ENCODE results near the gene GSK3B.

The GSK3B gene

GRCh38 chr3:120093911-120094775 is at the start of gene GSK3B:
Gene GSK3B, minus strand, starts transcription at chr3:120094447. Its CDS starts 1,013 bp downstream, at chr3:120093434.
- peak within 1 kb of the TSS; percentile 100 for H3K9ac ChIP-seq (ENCODE audit: low read length)
- no peaks in the 10 kb centered on the region for H3K9me3 ChIP-seq (ENCODE audit: control insufficient read depth, insufficient read depth, low read depth, low read length)
- 0 out of 2 replicates have a peak, but pooled peaks cover 4% of the 10 kb centered on the region for H3K4me1 ChIP-seq (ENCODE audit: control insufficient read depth, insufficient read depth, low read length)
- H3K36me3 ChIP-seq (ENCODE audit: control insufficient read depth, insufficient read depth, low read length) = peaks cover 12% of the 10 kb centered on the region
- H3K4me3 ChIP-seq (ENCODE audit: low read depth, low read length) = peak within 1 kb of the TSS; percentile 91
- peak within 1 kb of the TSS; percentile 99 for H3K27ac ChIP-seq (ENCODE audit: low read depth, low read length)
- no peaks in the 10 kb centered on the region for H3K27me3 ChIP-seq (ENCODE audit: control insufficient read depth, insufficient read depth, low read length)

- peaks cover 18% of the 10 kb centered on the region for H3K4me1 ChIP-seq (ENCODE audit: control insufficient read depth, insufficient read depth, low read length)
- no peak overlapping the region for H3K27ac ChIP-seq (ENCODE audit: low read depth, low read length)
- no peak overlapping the region for H3K4me3 ChIP-seq (ENCODE audit: low read depth, low read length)
- H3K27me3 ChIP-seq (ENCODE audit: control insufficient read depth, insufficient read depth, low read length) = no peaks in the 10 kb centered on the region
- no peaks in the 10 kb centered on the region for H3K36me3 ChIP-seq (ENCODE audit: control insufficient read depth, insufficient read depth, low read length)
- H3K9ac ChIP-seq (ENCODE audit: low read length) = no peak overlapping the region
- 0 out of 2 replicates have a peak, but pooled peaks cover 3% of the 10 kb centered on the region for H3K9me3 ChIP-seq (ENCODE audit: control insufficient read depth, insufficient read depth, low read depth, low read length)
These were observed 49.4 kb upstream of the GSK3B start for GRCh38 chr3:120143676-120144075.

DNA sequence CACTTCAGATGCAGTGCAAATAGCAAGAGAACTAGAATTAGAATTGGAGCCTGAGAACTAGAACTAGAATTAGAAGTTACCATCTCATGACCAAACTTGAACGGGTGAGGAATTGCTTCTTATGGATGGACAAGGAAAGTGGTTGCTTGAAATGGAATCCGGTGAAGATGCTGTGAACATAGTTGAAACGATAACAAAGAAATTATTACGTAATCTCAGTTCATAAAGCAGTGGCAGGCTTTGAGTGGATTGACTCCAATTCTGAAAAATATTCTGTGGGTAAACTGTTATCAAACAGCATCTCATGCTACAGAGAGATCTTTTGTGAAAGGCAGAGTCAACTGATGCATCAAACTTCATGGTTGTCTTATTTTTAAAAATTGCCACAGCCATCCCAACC is 48.0 kb upstream of the GSK3B start:
- Histone ChIP-seq H3K4me3 (ENCODE audit: low read depth, low read length) (no peak overlapping the region), H3K4me1 (ENCODE audit: control insufficient read depth, insufficient read depth, low read length) (peaks cover 10% of the 10 kb centered on the region), H3K9me3 (ENCODE audit: control insufficient read depth, insufficient read depth, low read depth, low read length) (0 out of 2 replicates have a peak, but pooled peaks cover 3% of the 10 kb centered on the region), H3K27me3 (ENCODE audit: control insufficient read depth, insufficient read depth, low read length) (no peaks in the 10 kb centered on the region), H3K36me3 (ENCODE audit: control insufficient read depth, insufficient read depth, low read length) (no peaks in the 10 kb centered on the region), H3K27ac (ENCODE audit: low read depth, low read length) (no peak overlapping the region), H3K9ac (ENCODE audit: low read length) (no peak overlapping the region)

GRCh38 chr3:120140098-120140742 is 46.0 kb upstream of the GSK3B start:
- no peak overlapping the region for H3K27ac ChIP-seq (ENCODE audit: low read depth, low read length)
- H3K36me3 ChIP-seq (ENCODE audit: control insufficient read depth, insufficient read depth, low read length) = no peaks in the 10 kb centered on the region
- H3K27me3 ChIP-seq (ENCODE audit: control insufficient read depth, insufficient read depth, low read length) = no peaks in the 10 kb centered on the region
- no peak overlapping the region for H3K9ac ChIP-seq (ENCODE audit: low read length)
- H3K9me3 ChIP-seq (ENCODE audit: control insufficient read depth, insufficient read depth, low read depth, low read length) = 0 out of 2 replicates have a peak, but pooled peaks cover 3% of the 10 kb centered on the region
- H3K4me1 ChIP-seq (ENCODE audit: control insufficient read depth, insufficient read depth, low read length) = peaks cover 4% of the 10 kb centered on the region; the same call in 1 of the 2 replicates
- no peak overlapping the region for H3K4me3 ChIP-seq (ENCODE audit: low read depth, low read length)

GRCh38 chr3:120139140-120139539 is 44.9 kb upstream of the GSK3B start:
- no peaks in the 10 kb centered on the region for H3K27me3 ChIP-seq (ENCODE audit: control insufficient read depth, insufficient read depth, low read length)
- no peak overlapping the region for H3K27ac ChIP-seq (ENCODE audit: low read depth, low read length)
- no peak overlapping the region for H3K4me3 ChIP-seq (ENCODE audit: low read depth, low read length)
- no peak overlapping the region for H3K9ac ChIP-seq (ENCODE audit: low read length)
- 0 out of 2 replicates have a peak, but pooled peaks cover 3% of the 10 kb centered on the region for H3K9me3 ChIP-seq (ENCODE audit: control insufficient read depth, insufficient read depth, low read depth, low read length)
- H3K36me3 ChIP-seq (ENCODE audit: control insufficient read depth, insufficient read depth, low read length) = no peaks in the 10 kb centered on the region
- no peaks in the 10 kb centered on the region for H3K4me1 ChIP-seq (ENCODE audit: control insufficient read depth, insufficient read depth, low read length)

DNA sequence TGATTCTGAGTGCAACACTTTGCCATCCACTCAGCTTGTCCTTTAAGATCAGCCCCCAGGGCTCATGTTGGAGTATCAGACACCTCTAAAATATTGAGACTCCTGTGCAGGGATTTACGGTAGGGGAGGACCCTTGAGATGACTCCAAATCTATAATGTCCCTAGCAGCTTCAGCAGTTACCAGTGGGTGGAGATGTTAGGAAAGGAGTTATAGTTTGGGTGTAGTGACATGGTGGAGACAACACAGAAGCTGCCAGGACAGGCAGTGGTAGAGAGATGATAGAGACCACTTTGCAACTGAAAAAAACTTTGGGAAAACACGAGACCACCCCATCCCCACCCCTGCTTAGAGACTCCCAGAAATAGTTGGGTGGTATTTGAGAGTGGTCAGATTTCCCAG is 43.3 kb upstream of the GSK3B start:
- Histone ChIP-seq H3K9me3 (ENCODE audit: control insufficient read depth, insufficient read depth, low read depth, low read length) (0 out of 2 replicates have a peak, but pooled peaks cover 3% of the 10 kb centered on the region), H3K36me3 (ENCODE audit: control insufficient read depth, insufficient read depth, low read length) (no peaks in the 10 kb centered on the region), H3K27me3 (ENCODE audit: control insufficient read depth, insufficient read depth, low read length) (no peaks in the 10 kb centered on the region), H3K9ac (ENCODE audit: low read length) (no peak overlapping the region), H3K27ac (ENCODE audit: low read depth, low read length) (no peak overlapping the region), H3K4me3 (ENCODE audit: low read depth, low read length) (no peak overlapping the region), H3K4me1 (ENCODE audit: control insufficient read depth, insufficient read depth, low read length) (no peaks in the 10 kb centered on the region)

GRCh38 chr3:120130656-120131055 is 36.4 kb upstream of the GSK3B start:
- Histone ChIP-seq H3K9me3 (ENCODE audit: control insufficient read depth, insufficient read depth, low read depth, low read length) (no peaks in the 10 kb centered on the region), H3K4me1 (ENCODE audit: control insufficient read depth, insufficient read depth, low read length) (no peaks in the 10 kb centered on the region), H3K27me3 (ENCODE audit: control insufficient read depth, insufficient read depth, low read length) (no peaks in the 10 kb centered on the region), H3K27ac (ENCODE audit: low read depth, low read length) (no peak overlapping the region), H3K9ac (ENCODE audit: low read length) (no peak overlapping the region), H3K4me3 (ENCODE audit: low read depth, low read length) (no peak overlapping the region), H3K36me3 (ENCODE audit: control insufficient read depth, insufficient read depth, low read length) (no peaks in the 10 kb centered on the region)

DNA sequence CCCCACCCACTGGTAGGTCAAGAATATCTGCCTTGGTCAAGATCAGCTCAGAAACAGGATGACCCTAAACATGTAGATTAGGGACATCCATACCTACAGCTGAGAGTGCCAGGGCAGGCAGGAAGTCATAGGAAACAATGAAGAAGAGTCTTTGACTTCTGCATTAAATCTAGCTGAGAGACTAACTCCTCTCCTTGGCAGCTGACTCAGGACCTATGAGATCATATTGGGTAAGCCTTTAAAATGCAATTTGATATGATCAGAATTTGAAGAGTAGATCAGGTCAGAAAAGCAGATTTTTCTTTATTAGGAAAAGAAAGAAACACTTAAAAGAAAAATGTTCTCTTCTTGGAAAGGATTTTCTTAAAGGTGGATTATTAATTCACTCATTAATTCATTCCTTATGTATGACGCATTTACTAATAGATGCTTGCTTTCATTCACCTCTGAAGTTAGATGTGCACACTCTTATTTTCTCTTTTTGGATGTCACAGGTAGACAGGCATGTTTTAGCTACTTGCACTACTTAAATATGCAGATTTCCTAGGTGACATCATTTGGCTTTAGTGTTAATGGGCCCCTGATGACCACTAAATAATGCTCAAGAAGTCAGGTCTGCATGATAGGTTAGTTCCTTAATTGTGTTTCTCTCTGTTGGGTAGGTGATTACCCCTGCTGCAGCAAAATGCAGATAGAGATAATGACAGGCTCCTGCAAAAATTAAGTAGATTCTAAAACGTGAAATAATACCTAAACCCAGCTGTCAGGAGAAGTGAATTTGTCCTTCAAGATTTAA is 35.7 kb upstream of the GSK3B start:
- no peak overlapping the region for H3K27ac ChIP-seq (ENCODE audit: low read depth, low read length)
- H3K36me3 ChIP-seq (ENCODE audit: control insufficient read depth, insufficient read depth, low read length) = no peaks in the 10 kb centered on the region
- no peak overlapping the region for H3K4me3 ChIP-seq (ENCODE audit: low read depth, low read length)
- no peaks in the 10 kb centered on the region for H3K4me1 ChIP-seq (ENCODE audit: control insufficient read depth, insufficient read depth, low read length)
- no peaks in the 10 kb centered on the region for H3K27me3 ChIP-seq (ENCODE audit: control insufficient read depth, insufficient read depth, low read length)
- no peak overlapping the region for H3K9ac ChIP-seq (ENCODE audit: low read length)
- H3K9me3 ChIP-seq (ENCODE audit: control insufficient read depth, insufficient read depth, low read depth, low read length) = no peaks in the 10 kb centered on the region

DNA sequence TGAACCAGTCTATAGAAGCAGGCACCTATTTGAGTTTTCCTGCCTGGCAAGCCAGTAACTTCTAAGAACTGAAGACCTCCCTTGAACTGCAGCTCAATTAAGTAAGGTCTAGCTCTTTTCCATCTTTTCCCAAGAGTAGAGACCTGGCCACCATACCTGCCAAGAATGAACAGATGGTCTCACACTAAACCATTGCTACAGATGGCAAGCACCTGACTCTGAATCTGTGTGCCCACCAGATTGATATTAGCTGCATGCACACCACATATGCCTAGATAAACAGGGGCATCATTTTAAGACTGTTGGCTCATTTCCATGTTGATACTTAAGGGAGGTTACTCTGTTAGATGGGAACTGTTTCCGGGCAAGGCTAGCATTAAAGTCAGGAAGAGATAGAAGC is 34.8 kb upstream of the GSK3B start:
- Histone ChIP-seq H3K27ac (ENCODE audit: low read depth, low read length) (no peak overlapping the region), H3K9me3 (ENCODE audit: control insufficient read depth, insufficient read depth, low read depth, low read length) (no peaks in the 10 kb centered on the region), H3K4me3 (ENCODE audit: low read depth, low read length) (no peak overlapping the region), H3K27me3 (ENCODE audit: control insufficient read depth, insufficient read depth, low read length) (no peaks in the 10 kb centered on the region), H3K9ac (ENCODE audit: low read length) (no peak overlapping the region), H3K36me3 (ENCODE audit: control insufficient read depth, insufficient read depth, low read length) (no peaks in the 10 kb centered on the region), H3K4me1 (ENCODE audit: control insufficient read depth, insufficient read depth, low read length) (no peaks in the 10 kb centered on the region)

GRCh38 chr3:120125992-120126391 is 31.7 kb upstream of the GSK3B start:
- Histone ChIP-seq H3K36me3 (ENCODE audit: control insufficient read depth, insufficient read depth, low read length) (no peaks in the 10 kb centered on the region), H3K9ac (ENCODE audit: low read length) (no peak overlapping the region), H3K4me1 (ENCODE audit: control insufficient read depth, insufficient read depth, low read length) (no peaks in the 10 kb centered on the region), H3K4me3 (ENCODE audit: low read depth, low read length) (no peak overlapping the region), H3K9me3 (ENCODE audit: control insufficient read depth, insufficient read depth, low read depth, low read length) (0 out of 2 replicates have a peak, but pooled peaks cover 3% of the 10 kb centered on the region), H3K27ac (ENCODE audit: low read depth, low read length) (no peak overlapping the region), H3K27me3 (ENCODE audit: control insufficient read depth, insufficient read depth, low read length) (no peaks in the 10 kb centered on the region)

Data from HUES6 (cell line).